Keratinocyte (primary cell): Measurements from ENCODE around the gene ATP2B1. TPM values are rescaled to one million over a fixed set of nuclear protein-coding genes. Genes with fewer than 3 reads are reported as not detected.

Source experiments
- DNase-seq: peaks from one replicate; pipeline ENCODE4 v3.0.0-alpha.2; 2011; ENCODE audit warnings: low read depth, missing footprints, low spot score
- FAIRE-seq: peaks from 2 replicates; lab custom pipeline; 2011; peaks lifted over from hg19 to GRCh38; lab: Jason Lieb, UNC
- H2AFZ ChIP-seq: 2 replicates; pipeline ENCODE4 v1.6.0; 2012; ENCODE audit warnings: low read length, control low read depth, inconsistent platforms; ENCODE audit not compliant: control insufficient read depth
- H3K27ac ChIP-seq: 2 replicates; pipeline ENCODE4 v1.5.1; 2011; ENCODE audit warnings: low read length; ENCODE audit not compliant: control insufficient read depth, insufficient read depth
- H3K27me3 ChIP-seq: 3 replicates; pipeline ENCODE4 v1.6.0; 2011; ENCODE audit warnings: low read length; ENCODE audit not compliant: control insufficient read depth, insufficient read depth; ENCODE audit errors: extremely low read depth
- H3K36me3 ChIP-seq, 2 experiments: 2 replicates in 1 of 2; 3 replicates in 1 of 2; pipeline ENCODE4 v1.5.1; 2011; ENCODE audit warnings: low read length in 2 of 2, mild to moderate bottlenecking in 1 of 2; ENCODE audit not compliant: control insufficient read depth in 2 of 2, insufficient read depth in 2 of 2; ENCODE audit errors: extremely low read depth in 1 of 2
- H3K4me1 ChIP-seq: 3 replicates; pipeline ENCODE4 v1.5.1; 2011; ENCODE audit warnings: low read length; ENCODE audit not compliant: control insufficient read depth, insufficient read depth; ENCODE audit errors: extremely low read depth
- H3K4me2 ChIP-seq: 3 replicates; pipeline ENCODE4 v1.6.0; 2011; ENCODE audit warnings: low read depth, low read length; ENCODE audit not compliant: control insufficient read depth, insufficient read depth; ENCODE audit errors: extremely low read depth
- H3K4me3 ChIP-seq, 3 experiments: fragments of 200-600 bp in 1 of 3; sonication (generic) in 1 of 3; 2 replicates in 2 of 3; 3 replicates in 1 of 3; pipeline ENCODE4 v1.5.1; 2011 to 2016; ENCODE audit warnings: low read length in 3 of 3, mild to moderate bottlenecking in 3 of 3, control low read depth in 2 of 3, inconsistent platforms in 1 of 3, low read depth in 1 of 3, mixed read lengths in 1 of 3, mixed run types in 1 of 3, moderate library complexity in 1 of 3; ENCODE audit not compliant: control insufficient read depth in 2 of 3, insufficient read depth in 2 of 3; ENCODE audit errors: extremely low read depth in 1 of 3
- H3K79me2 ChIP-seq: 2 replicates; pipeline ENCODE4 v1.6.0; 2012; ENCODE audit warnings: low read length; ENCODE audit not compliant: control insufficient read depth, insufficient read depth
- H3K9ac ChIP-seq: 3 replicates; pipeline ENCODE4 v1.6.0; 2011; ENCODE audit warnings: low read length; ENCODE audit not compliant: control insufficient read depth, insufficient read depth; ENCODE audit errors: extremely low read depth
- H3K9me1 ChIP-seq: 3 replicates; pipeline ENCODE4 v1.6.0; 2011; ENCODE audit warnings: low read length; ENCODE audit not compliant: control insufficient read depth, insufficient read depth; ENCODE audit errors: extremely low read depth
- H3K9me3 ChIP-seq: 2 replicates; pipeline ENCODE4 v1.5.1; 2012; ENCODE audit warnings: low read depth, low read length; ENCODE audit not compliant: control insufficient read depth
- H4K20me1 ChIP-seq: 3 replicates; pipeline ENCODE4 v1.6.0; 2011; ENCODE audit warnings: low read length; ENCODE audit not compliant: control insufficient read depth, insufficient read depth; ENCODE audit errors: extremely low read depth
- EZH2 ChIP-seq: IDR thresholded peaks from one replicate; pipeline ENCODE4 v1.6.1; 2012; ENCODE audit warnings: inconsistent platforms, mild to moderate bottlenecking, low read length, moderate library complexity
- dilution Hi-C: fragments of 300-500 bp; cut with MboI; formaldehyde crosslinking; loops from one replicate; pipeline ENCODE4 v1.7.0; 2020; ENCODE audit warnings: low sequenced_read_pairs; ENCODE audit not compliant: extremely low pct_ligation_motif_present
- polyA plus RNA-seq, 5 experiments: library from polyadenylated mRNA; depleted of rRNA in 3 of 5; stranded (reverse) in 3 of 5; stranded (forward) in 1 of 5; unstranded in 1 of 5; fragments of >200 nt; gene quantifications; 1 replicate in 1 of 5; 2 replicates in 3 of 5; 3 replicates in 1 of 5; pipeline versions ENCODE4 v1.2.1 to v1.2.3, GENCODE V29; 2011 to 2012; ENCODE audit warnings: missing spikeins in 2 of 5, low read depth in 1 of 5, low replicate concordance in 1 of 5
- TF ChIP-seq, protein P1 (sequence below), 3 experiments: IDR thresholded peaks in 1 of 3; conservative IDR thresholded peaks in 1 of 3; optimal IDR thresholded peaks in 1 of 3; 2 replicates in 2 of 3; 3 replicates in 1 of 3; pipeline versions ENCODE3 to v1.5.1; 2011; ENCODE audit warnings: low read length in 3 of 3, mild to moderate bottlenecking in 3 of 3, moderate library complexity in 2 of 3, control low read depth in 1 of 3, inconsistent platforms in 1 of 3; ENCODE audit not compliant: insufficient read depth in 2 of 3; ENCODE audit errors: extremely low read depth in 1 of 3

The ATP2B1 gene
- polyA plus RNA-seq, 1 donor (not counting 4 experiments of a cell fraction or from before 2014, with no cell fraction given) = 24.6 TPM

DNA sequence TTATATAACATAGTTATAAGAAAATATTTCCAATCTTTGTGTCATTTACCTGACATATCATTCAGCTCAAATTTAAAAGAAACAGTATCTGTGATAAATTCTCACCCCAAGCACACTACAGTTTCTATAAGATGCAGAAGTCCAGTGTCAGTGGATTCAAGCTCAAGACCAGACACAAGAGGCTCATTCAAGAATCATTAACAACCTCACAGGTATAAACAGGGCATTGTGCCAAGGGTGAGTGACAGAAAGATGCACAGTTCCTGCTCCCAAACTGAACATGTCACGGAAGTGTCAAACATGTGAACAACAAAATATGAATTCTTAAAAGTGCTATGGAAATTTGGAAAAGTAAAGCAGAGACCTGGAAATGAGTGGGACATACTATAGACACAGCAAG lies 12.8 kb downstream of the ATP2B1 start:
- Histone ChIP-seq H3K36me3 (peaks cover 0 to 4% of the 10 kb centered on the region in 2 experiments), H3K9ac (no peak overlapping the region), H3K79me2 (peaks cover 70% of the 10 kb centered on the region), H3K27ac (no peak overlapping the region), H3K4me1 (peaks cover 3% of the 10 kb centered on the region), H3K4me2 (no peak overlapping the region), H3K4me3 (no peak overlapping the region), H3K9me1 (no peaks in the 10 kb centered on the region), H3K27me3 (no peaks in the 10 kb centered on the region), H2AFZ (no peak overlapping the region), H3K9me3 (no peaks in the 10 kb centered on the region), H4K20me1 (peaks cover 2% of the 10 kb centered on the region)
- dilution Hi-C loops = no loop called here
- no peak for DNase-seq
- peak; percentile 43 for FAIRE-seq
- TF ChIP-seq EZH2 = no peak
- TF ChIP-seq, protein P1, sequence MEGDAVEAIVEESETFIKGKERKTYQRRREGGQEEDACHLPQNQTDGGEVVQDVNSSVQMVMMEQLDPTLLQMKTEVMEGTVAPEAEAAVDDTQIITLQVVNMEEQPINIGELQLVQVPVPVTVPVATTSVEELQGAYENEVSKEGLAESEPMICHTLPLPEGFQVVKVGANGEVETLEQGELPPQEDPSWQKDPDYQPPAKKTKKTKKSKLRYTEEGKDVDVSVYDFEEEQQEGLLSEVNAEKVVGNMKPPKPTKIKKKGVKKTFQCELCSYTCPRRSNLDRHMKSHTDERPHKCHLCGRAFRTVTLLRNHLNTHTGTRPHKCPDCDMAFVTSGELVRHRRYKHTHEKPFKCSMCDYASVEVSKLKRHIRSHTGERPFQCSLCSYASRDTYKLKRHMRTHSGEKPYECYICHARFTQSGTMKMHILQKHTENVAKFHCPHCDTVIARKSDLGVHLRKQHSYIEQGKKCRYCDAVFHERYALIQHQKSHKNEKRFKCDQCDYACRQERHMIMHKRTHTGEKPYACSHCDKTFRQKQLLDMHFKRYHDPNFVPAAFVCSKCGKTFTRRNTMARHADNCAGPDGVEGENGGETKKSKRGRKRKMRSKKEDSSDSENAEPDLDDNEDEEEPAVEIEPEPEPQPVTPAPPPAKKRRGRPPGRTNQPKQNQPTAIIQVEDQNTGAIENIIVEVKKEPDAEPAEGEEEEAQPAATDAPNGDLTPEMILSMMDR (optimal IDR thresholded peaks at IDR 0.05 in 1 of 3, IDR thresholded peaks at IDR 0.05 in 1 of 3, conservative IDR thresholded peaks at IDR 0.05 in 1 of 3; ENCODE audit: extremely low read depth in 1 of 3, insufficient read depth in 2 of 3, low read length in 3 of 3) = no peak

DNA sequence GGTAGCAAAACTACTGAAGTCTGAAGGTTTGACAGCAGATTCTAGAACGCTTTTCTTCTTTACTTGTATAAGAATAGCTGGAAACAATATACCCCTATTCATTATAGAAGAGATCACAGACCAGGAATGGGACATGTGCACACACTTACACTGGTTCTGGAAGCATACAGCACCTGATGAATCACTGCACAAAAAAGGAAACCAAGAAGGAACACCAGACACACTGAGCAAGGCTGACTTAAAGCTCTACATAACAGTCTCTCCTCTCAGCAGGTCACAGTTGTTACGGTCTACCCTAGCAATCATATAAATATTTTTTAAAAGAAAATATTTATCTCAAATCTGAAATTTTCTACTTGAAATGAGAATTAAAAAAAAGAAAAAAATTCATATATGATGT lies 13.5 kb downstream of the ATP2B1 start:
- TF ChIP-seq, protein P1 (optimal IDR thresholded peaks at IDR 0.05 in 1 of 3, IDR thresholded peaks at IDR 0.05 in 1 of 3, conservative IDR thresholded peaks at IDR 0.05 in 1 of 3; ENCODE audit: extremely low read depth in 1 of 3, insufficient read depth in 2 of 3, low read length in 3 of 3) = no peak
- TF ChIP-seq EZH2 = no peak
- no peaks in the 10 kb centered on the region for H3K27me3 ChIP-seq
- H3K27ac ChIP-seq = no peak overlapping the region
- H3K4me3 ChIP-seq = no peak overlapping the region
- peak overlapping the region; percentile 8 for H3K4me2 ChIP-seq
- peaks cover 71% of the 10 kb centered on the region for H3K79me2 ChIP-seq
- dilution Hi-C loops = no loop called here
- no peaks in the 10 kb centered on the region for H3K9me1 ChIP-seq
- H3K9me3 ChIP-seq = no peaks in the 10 kb centered on the region
- FAIRE-seq (peak; percentile 76), DNase-seq (no peak)
- peaks cover 3% of the 10 kb centered on the region for H3K4me1 ChIP-seq
- no peak overlapping the region for H2AFZ ChIP-seq
- H4K20me1 ChIP-seq = peaks cover 2% of the 10 kb centered on the region
- H3K36me3 ChIP-seq = peaks cover 0 to 4% of the 10 kb centered on the region in 2 experiments
- no peak overlapping the region for H3K9ac ChIP-seq
